HAP-1 (cell line): ENCODE measurements around the gene HIC2.
A peak's percentile ranks its signal among the peaks of the same experiment; 100 is the strongest.
"Not testable (repeated sequence)": the region's sequence is repeated elsewhere in the genome, so short reads cannot be mapped to it uniquely, and the experiment has no call there.

ENCODE experiments used
- DNase-seq, 2 experiments: peaks; one replicate each; pipeline ENCODE4 v3.0.0-alpha.2; 2016 to 2020; ENCODE audit warnings: low spot score in 2 of 2
- H3K27me3 ChIP-seq: fragments of 250-450 bp; sonication (Bioruptor Pico); 2 replicates; pipeline ENCODE4 v1.5.1; 2020; ENCODE audit warnings: low read depth, mild to moderate bottlenecking, moderate library complexity
- H3K36me3 ChIP-seq: fragments of 250-450 bp; sonication (Bioruptor Pico); replicated peaks from 2 replicates; pipeline ENCODE4 v1.5.1; 2020; ENCODE audit warnings: mild to moderate bottlenecking
- H3K4me1 ChIP-seq: fragments of 250-450 bp; sonication (Bioruptor Pico); 2 replicates; pipeline ENCODE4 v1.5.1; 2020; ENCODE audit warnings: mild to moderate bottlenecking
- H3K4me3 ChIP-seq: fragments of 250-450 bp; sonication (Bioruptor Pico); 2 replicates; pipeline ENCODE4 v1.5.1; 2020; ENCODE audit warnings: mild to moderate bottlenecking, moderate library complexity
- H3K9me3 ChIP-seq: fragments of 250-450 bp; sonication (Bioruptor Pico); 2 replicates; pipeline ENCODE4 v1.5.1; 2020; ENCODE audit warnings: mild to moderate bottlenecking, moderate library complexity
- in situ Hi-C: fragments of 300-500 bp; cut with MboI; formaldehyde crosslinking; loops from 3 replicates; pipeline ENCODE4 v1.14.3; 2020; ENCODE audit warnings: low sequenced_read_pairs, inconsistent platforms, mixed read lengths

Gene HIC2

DNA sequence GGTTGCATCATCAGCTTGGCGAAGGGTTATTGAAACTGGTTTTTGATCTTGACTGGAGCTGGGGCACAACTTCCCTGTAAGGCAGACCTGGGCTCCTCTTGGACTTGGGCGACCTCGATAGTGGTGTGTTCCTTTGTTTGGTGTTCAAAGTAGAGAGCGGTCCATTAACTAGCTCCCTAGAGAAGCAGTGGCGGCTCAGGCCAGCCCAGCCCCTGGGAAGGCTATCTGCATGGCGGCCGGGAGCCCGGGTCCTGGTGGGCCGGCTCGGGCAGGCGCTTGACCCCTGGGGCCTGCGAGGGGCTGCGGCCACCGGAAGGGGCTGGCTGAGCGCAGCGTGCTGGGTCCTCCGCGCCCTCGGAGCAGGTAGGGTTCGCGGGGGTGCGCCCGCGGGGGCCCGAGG is 796 bp upstream of the HIC2 start:
- H3K27me3 ChIP-seq, H3K4me3 ChIP-seq, H3K9me3 ChIP-seq, H3K4me1 ChIP-seq, in situ Hi-C loops, H3K36me3 ChIP-seq: not testable (repeated sequence)
- DNase-seq, result peak in 1 of 2 experiments; percentile 10

DNA sequence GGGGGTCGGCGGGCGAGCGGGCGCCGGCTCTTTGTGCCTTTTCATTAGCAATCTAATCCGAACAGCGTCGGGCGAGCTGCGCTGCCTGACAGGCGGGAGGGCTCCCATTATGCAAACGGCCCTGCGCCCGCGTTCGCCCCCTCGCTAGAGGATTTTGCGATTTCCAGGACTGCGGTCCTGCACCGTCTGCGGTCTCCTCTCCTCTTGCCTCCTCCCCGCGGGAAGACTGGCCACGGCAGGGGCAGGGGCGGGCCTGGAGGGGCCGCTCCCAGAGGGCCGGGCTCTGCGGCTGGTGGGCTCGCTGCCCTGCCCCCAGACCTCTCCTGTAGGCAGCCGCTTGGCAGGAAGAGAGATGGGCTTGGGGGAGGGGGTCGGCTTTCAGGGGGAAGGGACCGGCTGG is 682 bp downstream of the HIC2 start:
- in situ Hi-C loops, H3K4me1 ChIP-seq, H3K36me3 ChIP-seq, H3K9me3 ChIP-seq, H3K27me3 ChIP-seq: not testable (repeated sequence)
- H3K4me3 ChIP-seq, result peak overlapping the region; percentile 40
- peak in 1 of 2 experiments; percentile 58 for DNase-seq

DNA sequence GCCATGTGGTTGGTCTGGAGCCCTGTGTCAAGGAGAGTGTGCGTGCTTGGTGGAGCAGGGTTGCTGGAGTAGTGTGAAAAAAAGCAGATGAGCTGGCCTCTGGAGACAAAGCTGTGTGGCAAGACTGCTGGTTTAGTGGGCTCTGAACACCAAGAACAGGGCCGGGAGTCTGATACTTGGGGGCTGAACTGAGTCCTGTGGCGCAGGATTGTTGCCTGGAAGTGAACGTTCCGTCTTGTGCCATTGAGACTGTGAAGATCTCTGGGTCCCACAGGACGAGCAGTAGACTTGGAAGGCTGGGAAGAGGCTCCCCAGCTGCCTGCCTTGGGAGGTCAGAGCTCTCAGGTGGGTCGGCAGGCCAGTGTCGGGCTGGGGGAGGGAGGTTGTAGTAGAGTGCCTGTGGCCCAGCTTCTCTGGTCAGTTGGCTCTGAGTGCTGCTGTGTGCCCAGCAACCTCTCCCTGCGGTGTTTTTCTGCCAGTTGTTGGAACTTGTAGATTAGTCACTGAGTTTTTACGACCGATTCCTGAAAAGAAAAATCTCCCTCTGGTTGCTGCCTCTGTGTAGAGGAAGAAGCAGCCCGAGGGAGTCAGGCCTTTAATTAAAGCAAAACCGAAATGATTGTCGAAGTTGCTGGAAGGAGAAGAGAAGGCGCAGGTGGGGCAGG is 1.9 kb downstream of the HIC2 start:
- DNase-seq, H3K4me1 ChIP-seq, in situ Hi-C loops, H3K27me3 ChIP-seq, H3K9me3 ChIP-seq, H3K36me3 ChIP-seq, H3K4me3 ChIP-seq: not testable (repeated sequence)

DNA sequence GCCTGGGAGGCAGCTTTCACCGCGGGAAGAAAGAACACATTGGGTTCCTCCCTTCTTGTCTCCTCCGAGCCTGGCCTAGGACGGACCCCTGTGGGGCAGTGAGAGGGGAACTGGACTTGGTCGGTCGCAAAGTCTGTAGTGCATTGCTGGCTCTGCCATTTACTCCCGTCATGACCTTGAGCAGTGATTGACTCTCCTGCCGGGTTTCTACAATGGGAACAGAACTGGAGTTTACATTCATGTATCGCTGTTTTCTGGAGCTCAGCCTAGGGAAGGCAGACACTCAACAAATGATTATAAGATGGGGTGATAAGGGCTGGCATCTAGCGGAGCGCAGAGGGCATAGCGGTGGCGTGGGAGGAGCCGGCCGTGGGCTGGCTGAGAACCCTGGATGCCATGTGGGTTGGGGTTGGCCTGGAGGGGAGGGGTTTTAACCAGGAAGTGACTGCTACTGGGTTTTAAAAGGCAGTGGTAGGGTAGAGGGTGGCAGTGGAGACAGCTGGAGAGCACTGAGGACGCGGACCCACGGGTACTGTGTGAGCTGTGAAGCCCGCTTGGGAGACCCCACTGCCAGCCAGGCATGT is 3.1 kb downstream of the HIC2 start:
- H3K4me3 ChIP-seq, in situ Hi-C loops, H3K4me1 ChIP-seq, H3K9me3 ChIP-seq, H3K36me3 ChIP-seq, H3K27me3 ChIP-seq: not testable (repeated sequence)
- DNase-seq, result peak in 1 of 2 experiments; percentile 18

DNA sequence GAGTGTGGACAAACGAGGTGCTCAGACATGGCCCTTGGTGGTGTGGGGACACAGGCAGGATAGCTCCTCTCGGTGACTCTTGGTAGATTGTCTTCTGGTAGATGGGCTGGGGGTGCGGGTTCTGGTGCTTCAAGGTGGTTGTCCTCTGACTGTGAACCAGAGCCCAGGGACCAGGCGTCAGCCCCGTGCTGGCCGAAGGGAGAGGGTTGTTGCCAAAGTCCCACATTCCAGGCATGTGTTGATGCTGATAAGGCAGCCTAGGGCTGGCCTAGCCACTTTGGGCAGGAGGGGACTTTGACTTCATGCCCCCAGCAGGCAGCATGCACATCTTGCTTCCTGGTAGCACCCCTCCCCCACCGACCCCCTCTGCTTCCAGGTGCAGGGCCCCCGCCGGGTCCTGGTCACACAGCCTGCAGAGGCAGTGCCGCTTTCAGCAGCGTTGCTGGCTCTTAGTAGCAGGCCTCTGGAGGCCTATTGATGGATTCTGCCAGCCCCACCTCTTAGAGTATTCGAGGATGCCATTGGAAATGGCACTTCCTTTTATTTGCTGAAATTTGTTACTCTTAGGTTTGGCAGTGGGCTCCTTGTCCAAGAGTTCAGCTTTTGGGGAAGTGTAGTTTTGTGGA is 7.0 kb downstream of the HIC2 start:
- H3K4me1 ChIP-seq, H3K27me3 ChIP-seq, in situ Hi-C loops, H3K36me3 ChIP-seq, H3K4me3 ChIP-seq, DNase-seq, H3K9me3 ChIP-seq: not testable (repeated sequence)

DNA sequence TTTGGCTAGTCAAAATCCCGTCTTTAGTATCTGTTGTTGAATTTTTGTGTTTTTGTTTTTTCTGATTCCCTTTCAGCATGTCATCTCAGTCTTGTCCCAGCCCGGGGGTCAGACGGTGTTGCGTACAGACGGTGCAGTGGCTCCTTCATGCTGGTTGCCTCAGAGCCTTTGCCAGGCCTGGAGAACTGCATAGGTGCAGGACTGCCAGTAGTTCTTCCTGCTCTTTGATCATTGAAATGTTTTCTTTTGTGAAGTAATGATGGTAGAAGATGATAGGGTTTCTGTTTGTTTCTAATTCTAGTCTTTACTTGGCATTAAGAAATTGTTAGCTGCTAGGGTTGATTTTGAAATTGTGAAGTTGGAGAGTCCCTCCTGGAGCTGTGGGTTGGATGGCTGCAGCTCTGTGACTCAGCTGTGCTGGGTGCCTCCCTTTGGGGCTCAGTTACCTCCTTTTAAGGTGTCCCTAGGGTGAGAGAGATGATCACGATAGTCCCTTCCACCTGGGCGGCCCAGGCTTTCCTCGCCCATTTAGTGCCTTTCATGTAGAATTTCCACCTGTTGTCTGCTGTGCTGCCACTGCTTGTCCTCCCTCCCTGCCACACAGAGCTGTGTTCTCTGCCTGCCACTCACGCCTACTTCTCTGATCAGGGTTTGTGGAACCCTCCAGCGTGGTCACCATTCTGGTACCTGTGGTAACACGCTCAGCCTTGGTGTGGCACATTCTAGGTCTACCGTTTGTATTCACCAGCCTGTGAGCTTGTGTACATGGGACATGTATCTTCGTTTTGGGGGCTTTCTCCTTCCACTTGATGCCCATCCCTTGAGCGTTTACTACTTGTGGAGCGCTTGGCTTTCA is 17.4 kb downstream of the HIC2 start:
- H3K27me3 ChIP-seq, H3K36me3 ChIP-seq, H3K9me3 ChIP-seq, H3K4me3 ChIP-seq, H3K4me1 ChIP-seq, in situ Hi-C loops, DNase-seq: not testable (repeated sequence)

DNA sequence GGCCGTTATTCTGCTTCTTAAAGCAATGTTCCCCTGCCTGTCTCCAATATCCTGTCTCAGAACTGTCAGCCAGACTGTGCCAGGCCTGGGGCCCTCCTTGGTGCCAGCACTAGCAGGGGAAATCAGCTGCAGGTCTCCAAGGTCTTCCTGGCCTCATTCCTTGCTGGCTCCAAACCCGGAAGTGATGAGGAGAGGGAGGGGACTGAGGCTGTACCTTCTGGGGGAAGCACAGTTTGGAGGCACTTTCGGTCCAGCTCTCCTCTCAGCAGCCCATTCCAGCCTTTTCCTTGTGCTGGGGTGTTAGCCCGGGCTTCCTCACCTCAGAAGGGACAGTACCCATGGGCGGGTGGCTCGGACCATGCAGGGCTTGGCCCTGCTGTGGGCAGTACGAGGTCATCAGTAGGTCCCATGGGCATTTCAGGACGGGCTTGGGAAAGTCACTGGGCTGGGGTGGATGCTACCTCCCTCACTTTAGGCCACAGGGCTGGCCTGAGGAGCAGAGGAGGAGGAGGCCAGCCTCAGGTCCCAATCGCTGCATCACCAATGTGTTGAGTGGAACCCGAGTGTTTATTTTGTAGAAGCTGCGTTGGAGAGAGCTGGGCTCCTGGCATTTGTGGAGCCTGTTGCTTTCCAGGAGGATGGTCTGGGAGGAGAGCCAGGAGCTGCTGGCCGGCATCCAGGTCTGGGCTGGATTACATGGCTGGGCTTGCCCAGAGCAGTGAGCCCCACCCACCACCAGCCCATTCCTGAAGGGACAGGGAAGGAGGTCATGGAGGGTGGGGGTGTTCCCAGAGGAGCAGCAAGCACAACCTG is 19.0 kb downstream of the HIC2 start:
- H3K27me3 ChIP-seq, H3K36me3 ChIP-seq, H3K4me3 ChIP-seq, H3K9me3 ChIP-seq, in situ Hi-C loops, H3K4me1 ChIP-seq: not testable (repeated sequence)
- DNase-seq, result peak in 1 of 2 experiments; percentile 13

DNA sequence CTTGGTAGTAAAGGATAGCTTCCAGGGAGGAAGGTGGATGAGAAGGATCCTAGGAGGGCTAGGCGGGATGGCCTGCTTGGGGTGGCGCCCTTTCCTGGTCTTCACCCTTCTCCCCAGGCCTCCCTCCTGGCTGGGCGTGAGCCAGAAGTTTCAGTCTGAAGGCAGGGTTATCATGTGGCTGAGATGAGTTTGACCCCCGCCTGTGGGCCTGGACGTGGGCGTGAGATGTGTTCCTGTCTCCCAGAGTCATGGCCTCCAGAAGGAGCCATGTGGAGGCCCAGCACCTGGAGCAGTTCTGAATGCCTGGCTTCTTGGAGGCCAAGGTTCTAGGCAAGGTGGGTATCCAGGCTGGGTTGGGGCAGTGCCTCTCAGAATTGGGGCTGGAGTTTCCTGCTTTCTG is 20.8 kb downstream of the HIC2 start:
- H3K9me3 ChIP-seq, H3K4me1 ChIP-seq, H3K4me3 ChIP-seq, H3K27me3 ChIP-seq, in situ Hi-C loops, H3K36me3 ChIP-seq, DNase-seq: not testable (repeated sequence)

DNA sequence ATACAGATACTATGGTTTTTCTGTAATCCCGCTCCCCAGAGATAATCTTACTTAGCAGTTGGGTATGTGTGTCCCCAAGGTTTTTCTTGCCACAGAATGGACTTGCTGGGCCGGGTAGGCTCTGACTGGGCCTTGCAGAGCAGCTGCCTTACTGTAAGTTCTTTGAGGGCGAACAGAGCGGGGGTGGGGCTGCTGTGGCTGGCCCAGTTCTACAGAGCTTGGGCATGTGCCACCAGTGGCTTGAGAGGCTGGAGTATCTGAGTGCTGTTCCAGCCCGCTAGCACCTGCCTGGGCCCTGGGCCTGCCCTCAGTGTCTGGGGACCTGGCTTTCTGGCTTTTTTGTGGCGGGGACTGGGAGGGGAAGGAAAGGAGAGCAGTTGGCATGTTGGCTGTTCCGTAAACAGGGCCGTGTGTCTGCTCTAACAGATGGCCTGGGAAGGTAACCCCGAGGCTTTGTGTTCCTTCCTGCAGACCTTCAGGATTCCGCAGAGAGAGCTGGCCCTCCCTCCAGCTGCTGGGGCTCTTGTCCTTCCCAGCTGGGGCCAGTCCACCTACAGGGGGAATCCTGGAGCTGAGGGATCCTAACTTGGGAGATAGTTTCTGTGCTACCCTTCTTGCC is 23.0 kb downstream of the HIC2 start:
- H3K4me3 ChIP-seq, H3K4me1 ChIP-seq, DNase-seq, H3K27me3 ChIP-seq, in situ Hi-C loops, H3K9me3 ChIP-seq: not testable (repeated sequence)
- peaks cover 23% of the 10 kb centered on the region for H3K36me3 ChIP-seq

DNA sequence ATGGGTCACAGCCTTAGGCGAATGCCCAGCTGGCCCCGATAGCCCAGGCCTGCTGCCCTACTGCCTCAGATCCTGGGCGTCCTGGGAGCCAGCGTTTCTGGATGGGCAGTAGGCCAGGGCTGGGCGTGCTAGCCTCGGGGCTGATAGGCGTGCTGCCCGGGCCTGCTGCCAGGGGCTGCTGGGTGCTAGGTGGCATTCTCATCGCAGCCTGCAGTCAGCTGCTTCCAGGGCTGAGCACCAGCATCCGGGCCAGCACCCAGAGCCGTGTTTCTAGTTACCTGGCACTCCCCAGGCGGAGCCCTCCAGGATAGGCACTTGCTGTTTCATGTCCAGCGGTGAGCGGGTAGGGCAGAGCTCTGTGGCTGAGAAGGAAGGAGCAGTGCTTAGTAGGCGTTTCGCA is 23.5 kb downstream of the HIC2 start:
- H3K27me3 ChIP-seq, H3K4me1 ChIP-seq, DNase-seq, in situ Hi-C loops, H3K4me3 ChIP-seq, H3K9me3 ChIP-seq: not testable (repeated sequence)
- peaks cover 28% of the 10 kb centered on the region for H3K36me3 ChIP-seq

DNA sequence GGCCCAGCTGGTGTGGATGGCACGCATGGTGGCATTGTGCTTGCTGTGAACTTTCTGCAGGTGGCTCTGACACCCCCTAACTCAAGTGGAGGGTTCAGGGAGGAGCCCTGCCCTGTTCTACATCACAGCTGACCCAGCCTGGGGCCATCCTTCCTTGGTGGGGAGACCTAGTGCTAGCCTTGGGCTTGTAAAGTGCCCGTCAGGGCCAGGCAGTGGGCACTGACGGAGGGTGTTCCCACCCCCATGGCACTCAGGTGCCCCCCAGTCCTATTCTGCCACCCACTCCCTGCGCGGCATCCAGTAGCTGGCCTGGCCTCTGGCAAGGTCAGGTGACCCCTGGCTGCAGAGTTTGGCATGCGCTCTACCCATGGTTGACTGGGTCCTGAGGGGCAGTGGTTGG is 24.0 kb downstream of the HIC2 start:
- H3K9me3 ChIP-seq, in situ Hi-C loops, H3K27me3 ChIP-seq, H3K4me1 ChIP-seq, H3K4me3 ChIP-seq: not testable (repeated sequence)
- DNase-seq, result peak in 1 of 2 experiments; percentile 2
- peaks cover 33% of the 10 kb centered on the region for H3K36me3 ChIP-seq

DNA sequence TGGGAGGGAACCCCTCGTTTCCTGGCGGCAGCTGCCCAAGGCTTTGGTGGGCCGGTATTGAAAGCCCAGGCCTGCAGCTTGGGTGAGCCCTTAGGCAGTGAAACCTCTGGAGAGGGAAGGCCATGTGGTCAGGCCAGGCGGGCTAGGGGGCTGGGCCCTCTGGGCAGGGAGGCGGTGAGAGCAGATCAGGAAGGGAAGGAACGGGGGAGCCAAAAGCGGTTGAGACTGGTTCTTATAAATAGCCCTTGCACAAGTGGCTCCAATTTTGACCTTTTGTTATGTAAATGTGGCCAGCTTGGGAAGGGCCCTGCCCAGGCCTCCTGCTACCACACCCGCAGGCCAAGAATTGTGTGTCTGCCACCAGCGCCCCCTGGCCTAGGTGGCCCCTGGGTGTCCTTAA is 25.0 kb downstream of the HIC2 start:
- H3K9me3 ChIP-seq, H3K27me3 ChIP-seq, in situ Hi-C loops: not testable (repeated sequence)

DNA sequence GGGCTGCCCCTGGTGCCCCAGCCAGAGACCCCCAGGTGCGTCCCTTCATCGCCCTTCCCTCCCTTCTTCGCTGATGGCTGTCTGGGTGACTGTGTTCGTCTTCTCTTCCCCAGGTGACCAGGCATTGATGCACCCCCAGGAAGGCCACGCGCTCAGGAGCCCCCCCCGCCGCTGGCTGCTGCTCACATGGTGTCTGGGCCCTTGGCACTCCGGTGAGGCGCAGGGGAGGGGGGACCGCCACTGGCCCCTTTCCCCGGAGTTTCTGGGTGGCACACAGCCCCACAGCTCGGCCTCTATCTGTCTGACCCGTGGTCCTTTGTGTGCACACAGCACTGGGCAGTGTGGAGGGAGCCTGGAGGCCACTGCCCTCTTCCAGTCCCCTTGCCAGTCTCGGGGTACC is 25.5 kb downstream of the HIC2 start:
- H3K4me1 ChIP-seq, in situ Hi-C loops, H3K4me3 ChIP-seq, H3K9me3 ChIP-seq, H3K27me3 ChIP-seq: not testable (repeated sequence)
- peaks cover 42% of the 10 kb centered on the region for H3K36me3 ChIP-seq
- DNase-seq, result peak in 1 of 2 experiments; percentile 10

More for the DNA sequence above, 25.0 kb downstream of the HIC2 start:
- not testable (repeated sequence) for H3K4me1 ChIP-seq, H3K4me3 ChIP-seq, DNase-seq
- H3K36me3 ChIP-seq, result peaks cover 42% of the 10 kb centered on the region
